Measurements from ENCODE around the gene GPHA2.

- no peak for TF ChIP-seq YY1 (IDR thresholded peaks at IDR 0.05; ENCODE audit: insufficient read depth, insufficient read length)
- TF ChIP-seq ZNF274 (IDR thresholded peaks at IDR 0.05; ENCODE audit: low read depth, low read length) = no peak
- no peak for TF ChIP-seq SUZ12 (IDR thresholded peaks at IDR 0.05; ENCODE audit: extremely low read depth, insufficient read depth, insufficient read length)
These were observed 18.1 kb downstream of the GPHA2 start for GRCh38 chr11:64917663-64917995.

All from NT2/D1 (cell line).